AG20443 (cell line): ENCODE results near the gene SIRPA.

Experiments used
- DNase-seq: peaks from one replicate; pipeline ENCODE4 v3.0.0; 2012; ENCODE audit warnings: low spot score, mixed read lengths

The SIRPA gene

GRCh38 chr20:1933465-1933870 is 38.3 kb downstream of the SIRPA start:
- peak; percentile 86 for DNase-seq

DNA sequence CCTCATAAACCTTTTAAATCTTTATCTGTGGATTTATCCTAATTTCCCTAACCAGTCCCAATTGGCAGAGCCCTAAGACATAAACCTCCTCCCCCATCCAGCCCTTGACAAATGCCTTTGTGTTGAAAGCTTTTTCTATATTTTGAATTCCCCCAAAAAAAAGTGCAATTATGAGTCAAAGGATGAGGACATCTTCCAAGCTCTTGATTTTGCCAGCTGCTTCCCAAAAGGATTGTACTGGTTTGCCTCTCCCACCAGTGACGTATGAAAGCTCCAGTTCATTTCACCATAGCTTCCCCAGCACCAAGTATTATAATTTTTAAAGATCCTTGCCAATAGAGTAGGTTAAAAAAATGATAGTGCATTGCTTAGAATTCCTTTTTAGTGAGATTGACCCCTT is 38.9 kb downstream of the SIRPA start:
- peak; percentile 87 for DNase-seq

GRCh38 chr20:1934721-1935573 is 39.7 kb downstream of the SIRPA start:
- peak; percentile 92 for DNase-seq

- no peak for DNase-seq
Observed at GRCh38 chr20:1935696-1936366, 40.6 kb downstream of the SIRPA start.

DNA sequence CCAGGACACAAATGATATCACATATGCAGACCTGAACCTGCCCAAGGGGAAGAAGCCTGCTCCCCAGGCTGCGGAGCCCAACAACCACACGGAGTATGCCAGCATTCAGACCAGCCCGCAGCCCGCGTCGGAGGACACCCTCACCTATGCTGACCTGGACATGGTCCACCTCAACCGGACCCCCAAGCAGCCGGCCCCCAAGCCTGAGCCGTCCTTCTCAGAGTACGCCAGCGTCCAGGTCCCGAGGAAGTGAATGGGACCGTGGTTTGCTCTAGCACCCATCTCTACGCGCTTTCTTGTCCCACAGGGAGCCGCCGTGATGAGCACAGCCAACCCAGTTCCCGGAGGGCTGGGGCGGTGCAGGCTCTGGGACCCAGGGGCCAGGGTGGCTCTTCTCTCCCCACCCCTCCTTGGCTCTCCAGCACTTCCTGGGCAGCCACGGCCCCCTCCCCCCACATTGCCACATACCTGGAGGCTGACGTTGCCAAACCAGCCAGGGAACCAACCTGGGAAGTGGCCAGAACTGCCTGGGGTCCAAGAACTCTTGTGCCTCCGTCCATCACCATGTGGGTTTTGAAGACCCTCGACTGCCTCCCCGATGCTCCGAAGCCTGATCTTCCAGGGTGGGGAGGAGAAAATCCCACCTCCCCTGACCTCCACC is 42.2 kb downstream of the SIRPA start:
- no peak for DNase-seq

- no peak for DNase-seq
Observed at GRCh38 chr20:1938464-1939269, 43.5 kb downstream of the SIRPA start.

DNA sequence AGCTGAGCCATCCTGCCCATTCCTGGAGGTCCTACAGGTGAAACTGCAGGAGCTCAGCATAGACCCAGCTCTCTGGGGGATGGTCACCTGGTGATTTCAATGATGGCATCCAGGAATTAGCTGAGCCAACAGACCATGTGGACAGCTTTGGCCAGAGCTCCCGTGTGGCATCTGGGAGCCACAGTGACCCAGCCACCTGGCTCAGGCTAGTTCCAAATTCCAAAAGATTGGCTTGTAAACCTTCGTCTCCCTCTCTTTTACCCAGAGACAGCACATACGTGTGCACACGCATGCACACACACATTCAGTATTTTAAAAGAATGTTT is 44.0 kb downstream of the SIRPA start:
- DNase-seq: no peak

GRCh38 chr20:1940581-1940980 is 45.4 kb downstream of the SIRPA start:
- DNase-seq: no peak

GRCh38 chr20:1941226-1941625 is 46.0 kb downstream of the SIRPA start:
- peak; percentile 61 for DNase-seq

DNA sequence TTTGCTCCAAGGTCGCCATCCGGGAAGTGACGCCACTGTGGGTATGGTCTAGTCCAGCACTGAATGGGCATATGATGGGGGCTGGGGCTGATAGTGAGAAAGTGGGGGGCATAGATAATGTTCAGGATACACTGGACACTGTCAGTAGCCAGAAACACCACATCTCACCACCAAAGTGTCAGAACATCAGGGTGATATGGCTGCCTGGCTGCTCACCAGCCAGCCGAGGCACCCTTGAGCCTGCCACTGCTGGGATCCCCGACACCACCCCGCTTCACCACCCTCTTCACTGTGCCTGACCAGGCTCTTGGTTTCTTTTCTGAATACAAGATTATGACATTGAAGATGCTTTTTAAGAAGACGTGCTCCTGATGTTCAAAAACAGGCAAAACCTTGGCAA is 46.9 kb downstream of the SIRPA start:
- DNase-seq: no peak

- DNase-seq: no peak
Observed at GRCh38 chr20:1942486-1943274, 47.5 kb downstream of the SIRPA start.

- DNase-seq: peak; percentile 88
Observed at GRCh38 chr20:1943275-1944002, 48.2 kb downstream of the SIRPA start.

DNA sequence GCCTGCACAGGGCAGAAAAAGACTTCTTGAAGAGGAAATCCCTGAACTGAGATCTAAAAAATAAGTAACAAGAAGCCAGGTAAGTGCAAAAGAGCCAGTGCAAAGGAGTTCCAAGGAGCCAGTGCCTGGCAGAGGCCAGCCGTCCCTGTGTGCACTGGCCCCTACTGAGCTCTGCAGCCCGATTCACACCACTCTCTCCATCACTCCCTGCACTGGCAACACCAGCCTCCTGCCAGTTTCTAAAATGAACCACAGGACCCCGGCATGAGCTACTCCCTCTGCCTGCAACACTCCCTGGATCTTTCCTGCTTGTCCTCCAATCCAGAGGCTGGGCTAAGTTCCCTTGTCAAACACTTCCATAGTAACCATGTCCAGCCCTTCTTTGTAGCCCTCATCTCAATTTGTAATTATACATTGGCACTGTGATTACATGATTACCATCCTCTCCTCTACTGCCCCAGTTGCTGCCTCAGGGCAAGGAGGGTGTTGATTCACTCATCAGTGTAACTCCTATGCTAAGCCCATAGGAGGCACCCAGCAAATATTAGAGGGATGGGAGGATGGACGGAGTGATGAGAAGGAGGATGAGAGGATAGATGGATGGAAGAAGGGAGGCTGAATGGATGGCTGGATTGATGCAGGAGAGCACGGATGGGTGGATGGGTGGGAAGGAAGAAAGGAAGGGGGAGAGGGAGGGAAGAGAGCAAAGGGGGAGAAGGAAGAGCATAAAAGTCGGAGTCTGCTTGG is 49.3 kb downstream of the SIRPA start:
- DNase-seq: no peak

DNA sequence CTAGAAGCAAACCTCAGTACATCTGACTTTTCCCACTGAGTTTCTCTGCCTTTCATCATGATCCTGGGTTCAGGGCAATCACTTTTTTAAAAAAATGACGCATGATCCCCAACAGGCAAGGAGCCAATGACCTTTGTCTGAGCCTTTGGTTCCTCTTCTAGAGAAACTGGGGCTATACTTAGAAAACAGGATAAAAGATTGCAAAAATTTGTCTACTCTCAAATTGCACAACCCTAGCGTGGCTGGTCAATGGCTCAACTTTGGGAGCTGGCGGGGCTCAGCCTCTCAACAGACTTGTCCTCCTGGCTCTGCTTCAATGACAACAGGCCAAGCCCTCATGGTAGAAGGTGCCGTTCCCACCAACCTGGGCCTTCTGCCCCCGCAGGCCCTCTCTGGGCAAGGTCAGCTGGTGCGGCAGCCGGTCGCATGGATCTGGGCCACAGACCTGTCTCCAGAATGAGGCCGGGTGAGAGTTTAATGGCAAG is 50.0 kb downstream of the SIRPA start:
- DNase-seq: peak; percentile 64

DNA sequence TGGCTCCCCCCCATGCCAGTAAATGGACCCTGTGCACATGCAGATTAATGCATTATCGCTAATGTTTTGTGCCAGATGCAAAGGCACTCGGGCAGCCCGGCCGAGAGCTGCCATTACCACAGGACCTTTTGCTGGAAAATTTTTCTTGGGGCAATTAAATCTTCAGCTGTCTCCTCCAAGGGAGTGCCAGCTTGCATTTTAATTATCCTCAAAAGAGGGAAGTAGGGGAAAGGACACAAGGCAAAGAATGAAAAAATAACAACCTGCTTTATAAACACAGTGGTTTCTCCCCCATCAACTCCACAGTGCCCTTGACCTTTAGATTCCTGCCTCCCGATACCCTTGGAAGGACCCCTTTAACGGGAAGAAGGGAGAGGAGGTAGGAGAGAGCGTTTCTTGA is 50.5 kb downstream of the SIRPA start:
- no peak for DNase-seq

DNA sequence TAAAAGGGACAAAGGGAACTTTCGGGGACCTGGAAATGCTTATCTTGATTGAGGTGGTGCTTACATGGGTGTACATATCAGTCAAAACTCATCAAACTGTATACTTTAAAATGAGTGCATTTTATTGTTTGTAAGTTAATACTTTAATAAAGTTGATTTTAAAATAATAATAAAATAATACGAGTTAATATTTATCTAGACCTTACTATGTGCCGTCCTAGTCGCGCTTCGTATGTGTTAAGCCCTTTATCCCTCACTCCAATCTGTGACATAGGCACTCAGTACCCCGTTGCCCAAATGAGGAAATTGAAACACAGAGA is 51.2 kb downstream of the SIRPA start:
- no peak for DNase-seq

DNA sequence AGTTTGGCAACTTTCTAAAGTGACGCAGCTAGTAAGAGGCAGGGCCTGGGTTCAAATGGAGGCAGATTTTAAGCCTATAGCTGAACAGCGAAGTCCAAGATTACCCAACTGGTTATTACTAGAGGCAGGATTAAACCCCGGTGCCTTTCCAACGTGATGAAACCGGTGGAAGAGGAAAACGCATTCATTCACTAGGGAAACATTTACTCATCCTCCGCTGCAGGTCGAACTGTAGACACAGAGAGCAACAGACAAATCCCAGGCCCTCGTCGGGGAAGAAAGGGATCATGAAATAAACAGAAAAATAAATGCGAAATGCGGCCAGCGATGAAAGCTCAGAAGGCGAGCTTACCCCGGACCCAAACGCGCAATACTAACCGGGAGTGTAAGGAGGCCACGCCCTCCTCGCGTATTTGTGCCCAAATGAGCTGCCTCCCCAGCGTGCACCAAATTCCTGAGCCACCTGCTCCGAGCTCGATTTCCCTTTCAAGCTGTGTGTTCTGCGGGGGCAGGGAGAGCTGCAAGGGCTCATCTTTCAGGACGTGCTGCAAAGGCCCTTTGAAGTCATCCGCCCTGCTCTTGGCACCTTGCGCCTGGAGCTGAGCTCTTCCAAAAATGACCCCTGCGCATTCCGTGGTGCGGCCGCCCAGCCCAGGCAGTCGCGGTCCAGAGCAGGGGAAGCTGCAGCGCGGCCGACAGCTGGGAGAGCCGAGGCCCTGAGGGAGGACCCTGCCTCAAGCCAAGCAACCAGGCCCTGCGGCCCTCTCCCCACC is 51.7 kb downstream of the SIRPA start:
- no peak for DNase-seq

DNA sequence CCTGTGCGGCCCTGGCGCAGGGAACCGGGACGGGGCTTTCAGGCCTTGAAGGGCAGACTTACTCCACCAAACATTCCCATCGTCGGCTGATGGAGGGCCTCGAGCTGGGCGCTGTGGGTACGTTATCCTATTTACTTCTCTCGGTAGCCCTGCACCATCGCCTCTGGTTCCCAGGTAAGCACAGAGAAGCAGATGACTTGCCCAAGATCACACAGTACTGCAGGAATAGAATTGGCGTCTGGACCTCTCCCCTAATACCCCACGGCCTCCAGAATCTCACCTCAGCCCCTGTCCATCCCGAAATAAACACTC is 52.3 kb downstream of the SIRPA start:
- DNase-seq: no peak

DNA sequence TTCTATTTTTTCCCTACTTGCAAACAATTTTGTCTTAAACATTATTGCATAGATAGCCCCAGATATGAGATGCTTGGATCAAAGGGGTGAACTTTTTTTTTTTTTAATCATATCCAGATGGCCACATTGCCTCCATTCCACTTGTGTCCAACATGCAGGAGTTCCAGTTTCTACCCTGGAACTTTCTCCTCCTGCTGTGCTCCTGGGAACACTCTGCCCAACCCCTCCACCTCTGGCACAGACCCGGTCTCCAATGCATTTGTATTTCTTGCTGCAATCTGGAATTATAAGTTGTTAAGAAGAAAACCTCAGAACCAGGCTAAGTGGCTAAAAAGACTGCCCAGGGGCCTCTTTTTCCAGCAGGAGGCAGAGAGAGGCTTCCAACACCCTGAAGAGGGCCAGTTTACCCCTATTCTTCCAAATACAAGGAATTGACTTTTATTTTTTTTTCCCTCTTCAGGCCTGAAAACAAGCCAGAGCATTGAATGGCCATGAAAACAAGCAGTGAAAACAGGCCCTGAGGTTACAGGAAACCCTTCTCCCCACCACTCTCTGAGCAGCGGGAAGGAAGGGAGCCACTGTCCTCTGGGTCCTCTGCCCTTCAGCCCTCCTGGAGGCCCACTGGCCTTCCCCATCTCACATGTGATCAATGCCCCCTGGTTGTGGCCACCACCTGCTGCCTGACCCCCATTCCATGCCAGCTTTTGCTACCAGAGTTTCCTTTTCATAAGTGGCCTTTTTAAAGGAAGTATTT is 54.3 kb downstream of the SIRPA start:
- no peak for DNase-seq
